ENCODE measurements around the gene NPRL2.

NPRL2 gene

GRCh38 chr3:50373146-50374051 lies 22.8 kb upstream of the NPRL2 start:
- DNase-seq = no peak

GRCh38 chr3:50372349-50372748 lies 21.8 kb upstream of the NPRL2 start:
- DNase-seq = no peak

GRCh38 chr3:50371133-50371685 lies 20.6 kb upstream of the NPRL2 start:
- DNase-seq = no peak

GRCh38 chr3:50370594-50370993 lies 20.0 kb upstream of the NPRL2 start:
- DNase-seq = no peak

- DNase-seq = no peak
Measured at GRCh38 chr3:50369012-50369670, 18.6 kb upstream of the NPRL2 start.

GRCh38 chr3:50365842-50366220 lies 15.3 kb upstream of the NPRL2 start:
- DNase-seq = no peak

GRCh38 chr3:50365080-50365841 lies 14.7 kb upstream of the NPRL2 start:
- DNase-seq = no peak

GRCh38 chr3:50364573-50365079 lies 14.1 kb upstream of the NPRL2 start:
- DNase-seq = no peak

- DNase-seq = no peak
Measured at GRCh38 chr3:50359760-50360110, 9.2 kb upstream of the NPRL2 start.

GRCh38 chr3:50358911-50359759 lies 8.6 kb upstream of the NPRL2 start, which contains the start of gene TMEM115:
Gene TMEM115 (minus strand): TSS chr3:50359521. CDS start chr3:50359063, 458 bp downstream.
- DNase-seq = peak; percentile 88

- DNase-seq = no peak
Measured at GRCh38 chr3:50358355-50358910, 7.9 kb upstream of the NPRL2 start.

GRCh38 chr3:50357481-50357880 lies 6.9 kb upstream of the NPRL2 start:
- no peak for DNase-seq

- DNase-seq = no peak
Measured at GRCh38 chr3:50356553-50356952, 6.0 kb upstream of the NPRL2 start.

GRCh38 chr3:50355829-50356552 lies 5.4 kb upstream of the NPRL2 start:
- DNase-seq = no peak

- DNase-seq = no peak
Measured at GRCh38 chr3:50354850-50355249, 4.3 kb upstream of the NPRL2 start.

- no peak for DNase-seq
Measured at GRCh38 chr3:50354186-50354764, 3.7 kb upstream of the NPRL2 start.

- DNase-seq = no peak
Measured at GRCh38 chr3:50353245-50354004, 2.9 kb upstream of the NPRL2 start.

- no peak for DNase-seq
Measured at GRCh38 chr3:50352781-50353180, 2.2 kb upstream of the NPRL2 start.

GRCh38 chr3:50351323-50351697 lies 735 bp upstream of the NPRL2 start:
- no peak for DNase-seq

- no peak for DNase-seq
Measured at GRCh38 chr3:50350213-50350526, 405 bp downstream of the NPRL2 start.
